Gastroesophageal sphincter (tissue), 4 donors: ENCODE measurements around the gene SGIP1. TPM values are rescaled to one million over a fixed set of nuclear protein-coding genes. Genes with fewer than 3 reads are reported as not detected.

ENCODE experiments used
- ATAC-seq: fragments of 150-250 bp; one replicate; pipeline ENCODE4 v1.9.1; 2016; ENCODE audit warnings: mild to moderate bottlenecking, moderate library complexity
- H3K27ac ChIP-seq, 4 donors: fragments of 200-600 bp; sonication (generic) in 3 of 4; 1 replicate in 3 of 4; 2 replicates in 1 of 4; pipeline ENCODE4 v1.5.1; 2016 to 2019
- H3K27me3 ChIP-seq: fragments of 200-600 bp; sonication (generic); one replicate; pipeline ENCODE4 v1.5.1; 2019
- H3K36me3 ChIP-seq, 2 donors: fragments of 200-600 bp; sonication (generic); one replicate each; pipeline ENCODE4 v1.5.1; 2019; ENCODE audit warnings: control low read depth in 1 of 2
- H3K4me1 ChIP-seq, 3 donors: fragments of 200-600 bp; sonication (generic); 1 replicate in 2 of 3; 2 replicates in 1 of 3; pipeline ENCODE4 v1.5.1; 2016 to 2019; ENCODE audit warnings: control low read depth in 2 of 3
- H3K4me3 ChIP-seq, 2 donors: fragments of 200-600 bp; sonication (generic); one replicate each; pipeline ENCODE4 v1.5.1; 2019; ENCODE audit warnings: mild to moderate bottlenecking in 1 of 2, moderate library complexity in 1 of 2
- H3K9me3 ChIP-seq, 3 donors: fragments of 200-600 bp; sonication (generic); one replicate each; pipeline ENCODE4 v1.5.1; 2017 to 2019; ENCODE audit warnings: control low read depth in 2 of 3
- EP300 ChIP-seq: sonication (generic); formaldehyde crosslinking; IDR thresholded peaks from one replicate; pipeline ENCODE4 v1.6.1; 2017; ENCODE audit warnings: antibody characterized with exemption, mild to moderate bottlenecking
- POLR2A ChIP-seq, 2 donors: fragments of 450-650 bp; IDR thresholded peaks; one replicate each; pipeline ENCODE4 v1.6.1; 2017; ENCODE audit warnings: antibody characterized with exemption in 2 of 2, mild to moderate bottlenecking in 2 of 2, moderate library complexity in 1 of 2
- POLR2AphosphoS5 ChIP-seq: sonication (generic); formaldehyde crosslinking; IDR thresholded peaks from one replicate; pipeline ENCODE4 v1.6.1; 2017; ENCODE audit warnings: antibody characterized with exemption
- WGBS, 2 donors: methylation state at CpG; one replicate each; pipeline ENCODE4 v1.1.5; 2018; ENCODE audit warnings: low coverage in 1 of 2; 5-methylcytosine and 5-hydroxymethylcytosine counted together
- total RNA-seq, 4 donors: library from RNA; depleted of rRNA; stranded (reverse); fragments of >200 nt; gene quantifications; one replicate each; pipeline ENCODE4 v1.1.0, GENCODE V29; 2016
- TF ChIP-seq, protein P1 (sequence below), 4 experiments: fragments of 200-600 bp in 2 of 4; fragments of 450-650 bp in 2 of 4; sonication (generic) in 1 of 4; IDR thresholded peaks; one replicate each; pipeline ENCODE4 v1.5.1; 2017 to 2019; ENCODE audit warnings: antibody characterized with exemption in 4 of 4, mild to moderate bottlenecking in 2 of 4, moderate library complexity in 2 of 4

Gene SGIP1
- total RNA-seq, 4 donors from 2014 or later, result 6.5 to 14.0 (median 10.7) TPM

GRCh38 chr1:66678146-66678545 is 144.2 kb downstream of the SGIP1 start:
- H3K4me1 ChIP-seq, result no peaks in the 10 kb centered on the region
- TF ChIP-seq POLR2A (IDR thresholded peaks at IDR 0.05), result no peak
- no peak for TF ChIP-seq POLR2AphosphoS5
- no peak for TF ChIP-seq EP300
- TF ChIP-seq, protein P1, sequence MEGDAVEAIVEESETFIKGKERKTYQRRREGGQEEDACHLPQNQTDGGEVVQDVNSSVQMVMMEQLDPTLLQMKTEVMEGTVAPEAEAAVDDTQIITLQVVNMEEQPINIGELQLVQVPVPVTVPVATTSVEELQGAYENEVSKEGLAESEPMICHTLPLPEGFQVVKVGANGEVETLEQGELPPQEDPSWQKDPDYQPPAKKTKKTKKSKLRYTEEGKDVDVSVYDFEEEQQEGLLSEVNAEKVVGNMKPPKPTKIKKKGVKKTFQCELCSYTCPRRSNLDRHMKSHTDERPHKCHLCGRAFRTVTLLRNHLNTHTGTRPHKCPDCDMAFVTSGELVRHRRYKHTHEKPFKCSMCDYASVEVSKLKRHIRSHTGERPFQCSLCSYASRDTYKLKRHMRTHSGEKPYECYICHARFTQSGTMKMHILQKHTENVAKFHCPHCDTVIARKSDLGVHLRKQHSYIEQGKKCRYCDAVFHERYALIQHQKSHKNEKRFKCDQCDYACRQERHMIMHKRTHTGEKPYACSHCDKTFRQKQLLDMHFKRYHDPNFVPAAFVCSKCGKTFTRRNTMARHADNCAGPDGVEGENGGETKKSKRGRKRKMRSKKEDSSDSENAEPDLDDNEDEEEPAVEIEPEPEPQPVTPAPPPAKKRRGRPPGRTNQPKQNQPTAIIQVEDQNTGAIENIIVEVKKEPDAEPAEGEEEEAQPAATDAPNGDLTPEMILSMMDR (IDR thresholded peaks at IDR 0.05), result no peak
- H3K4me3 ChIP-seq, result no peak overlapping the region
- H3K36me3 ChIP-seq, result peaks cover 0 to 4% of the 10 kb centered on the region in 2 donors
- H3K27me3 ChIP-seq, result no peaks in the 10 kb centered on the region
- no peak for ATAC-seq
- WGBS, 2 donors, result 88 to 92% methylated on average over 1 of the region's 1 CpG
- no peaks in the 10 kb centered on the region for H3K9me3 ChIP-seq
- no peak overlapping the region for H3K27ac ChIP-seq

- Histone ChIP-seq H3K9me3 (no peaks in the 10 kb centered on the region), H3K27me3 (no peaks in the 10 kb centered on the region), H3K4me3 (no peak overlapping the region), H3K36me3 (peaks cover 0 to 4% of the 10 kb centered on the region in 2 donors), H3K4me1 (no peaks in the 10 kb centered on the region), H3K27ac (no peak overlapping the region)
- 74 to 96% methylated on average over 5 of the region's 5 CpGs for WGBS, 2 donors
- no peak for TF ChIP-seq EP300
- no peak for TF ChIP-seq POLR2AphosphoS5
- TF ChIP-seq, protein P1 (IDR thresholded peaks at IDR 0.05), result no peak
- no peak for TF ChIP-seq POLR2A (IDR thresholded peaks at IDR 0.05)
- no peak for ATAC-seq
These were observed 145.2 kb downstream of the SGIP1 start for GRCh38 chr1:66679140-66679539.

- no peak for ATAC-seq
- Histone ChIP-seq H3K27ac (no peak overlapping the region), H3K36me3 (peaks cover 0 to 4% of the 10 kb centered on the region in 2 donors), H3K4me3 (no peak overlapping the region), H3K9me3 (no peaks in the 10 kb centered on the region), H3K27me3 (no peaks in the 10 kb centered on the region), H3K4me1 (peaks cover 0 to 9% (median 0%) of the 10 kb centered on the region in 3 donors)
- WGBS, 2 donors, result 100% methylated on average over 2 of the region's 2 CpGs; no CpG with 5 or more reads in 1 of the 2 donors
- TF ChIP-seq POLR2A (IDR thresholded peaks at IDR 0.05), result no peak
- TF ChIP-seq EP300, result no peak
- TF ChIP-seq, protein P1 (IDR thresholded peaks at IDR 0.05), result no peak
- TF ChIP-seq POLR2AphosphoS5, result no peak
These were observed 147.7 kb downstream of the SGIP1 start for GRCh38 chr1:66681686-66682085.

- WGBS, 2 donors, result 90 to 98% methylated on average over 4 to 6 of the region's 11 CpGs
- peaks cover 0 to 9% (median 0%) of the 10 kb centered on the region in 3 donors for H3K4me1 ChIP-seq
- TF ChIP-seq POLR2A (IDR thresholded peaks at IDR 0.05), result no peak
- TF ChIP-seq, protein P1 (IDR thresholded peaks at IDR 0.05), result no peak
- TF ChIP-seq EP300, result no peak
- no peak for TF ChIP-seq POLR2AphosphoS5
These were observed 148.2 kb downstream of the SGIP1 start for GRCh38 chr1:66682106-66682505.

DNA sequence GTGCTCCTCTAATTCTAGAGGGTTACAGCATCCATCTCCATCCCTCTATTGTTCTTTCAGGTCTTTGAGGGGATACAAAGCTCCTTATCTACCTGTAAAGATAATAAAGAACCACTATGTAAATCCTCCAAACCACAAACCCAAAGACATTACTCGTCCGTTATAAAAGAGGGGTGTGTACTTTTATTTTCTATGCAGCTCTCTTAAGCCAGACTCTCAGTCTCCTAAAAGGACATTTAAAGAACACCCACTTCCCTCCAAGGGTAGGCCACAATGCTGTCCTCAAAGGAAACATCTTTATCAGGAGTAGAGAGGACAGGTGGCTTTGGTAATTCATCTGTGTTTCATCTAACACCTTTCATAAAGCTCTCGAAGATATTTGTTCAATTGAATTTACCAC is 150.4 kb downstream of the SGIP1 start:
- Histone ChIP-seq H3K9me3 (no peaks in the 10 kb centered on the region), H3K36me3 (peaks cover 0 to 6% of the 10 kb centered on the region in 2 donors), H3K4me3 (no peak overlapping the region), H3K27me3 (no peaks in the 10 kb centered on the region), H3K27ac (no peak overlapping the region), H3K4me1 (peaks cover 0 to 9% (median 0%) of the 10 kb centered on the region in 3 donors)
- TF ChIP-seq POLR2A (IDR thresholded peaks at IDR 0.05) (no peak), EP300 (no peak), POLR2AphosphoS5 (no peak)
- TF ChIP-seq, protein P1 (IDR thresholded peaks at IDR 0.05), result no peak
- ATAC-seq, result no peak
- WGBS, 2 donors, result 86 to 91% methylated on average over 3 of the region's 3 CpGs

More at GRCh38 chr1:66682106-66682505, 148.2 kb downstream of the SGIP1 start:
- H3K9me3 ChIP-seq, result no peaks in the 10 kb centered on the region
- no peak overlapping the region for H3K27ac ChIP-seq
- no peak overlapping the region for H3K4me3 ChIP-seq
- H3K36me3 ChIP-seq, result peaks cover 0 to 4% of the 10 kb centered on the region in 2 donors
- H3K27me3 ChIP-seq, result no peaks in the 10 kb centered on the region
- ATAC-seq, result no peak
